HG02642 (cell line): Measurements from ENCODE around the gene MYLK2.

Experiments
- ATAC-seq: cut with Tn5 transposase; IDR thresholded peaks from one replicate; pipeline ENCODE4 v1.9.1; 2021; ENCODE audit warnings: mild to moderate bottlenecking; ENCODE audit not compliant: unreplicated experiment, poor library complexity

The MYLK2 gene

GRCh38 chr20:31833931-31834521 lies 14.9 kb downstream of the MYLK2 start:
- ATAC-seq, result no peak

DNA sequence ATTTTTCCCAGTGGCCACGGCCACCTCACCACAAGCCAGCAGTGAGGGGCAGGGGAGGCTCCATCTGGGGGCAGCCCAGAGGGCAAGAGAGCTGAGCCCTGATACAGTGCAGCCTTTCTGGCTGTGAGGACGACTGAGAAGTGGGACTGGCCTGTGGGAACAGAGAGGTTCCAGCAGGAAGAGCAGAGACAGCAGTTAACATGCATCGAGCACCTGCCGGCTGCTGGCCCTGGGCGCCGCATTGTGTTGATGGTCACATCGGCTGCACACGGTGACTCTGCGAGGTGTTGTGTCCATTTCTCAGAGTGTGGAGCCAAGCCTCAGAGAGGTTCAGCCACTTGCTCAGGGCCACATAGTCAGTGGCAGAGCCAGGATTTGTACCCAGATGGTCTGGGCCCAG lies 16.4 kb downstream of the MYLK2 start:
- no peak for ATAC-seq

DNA sequence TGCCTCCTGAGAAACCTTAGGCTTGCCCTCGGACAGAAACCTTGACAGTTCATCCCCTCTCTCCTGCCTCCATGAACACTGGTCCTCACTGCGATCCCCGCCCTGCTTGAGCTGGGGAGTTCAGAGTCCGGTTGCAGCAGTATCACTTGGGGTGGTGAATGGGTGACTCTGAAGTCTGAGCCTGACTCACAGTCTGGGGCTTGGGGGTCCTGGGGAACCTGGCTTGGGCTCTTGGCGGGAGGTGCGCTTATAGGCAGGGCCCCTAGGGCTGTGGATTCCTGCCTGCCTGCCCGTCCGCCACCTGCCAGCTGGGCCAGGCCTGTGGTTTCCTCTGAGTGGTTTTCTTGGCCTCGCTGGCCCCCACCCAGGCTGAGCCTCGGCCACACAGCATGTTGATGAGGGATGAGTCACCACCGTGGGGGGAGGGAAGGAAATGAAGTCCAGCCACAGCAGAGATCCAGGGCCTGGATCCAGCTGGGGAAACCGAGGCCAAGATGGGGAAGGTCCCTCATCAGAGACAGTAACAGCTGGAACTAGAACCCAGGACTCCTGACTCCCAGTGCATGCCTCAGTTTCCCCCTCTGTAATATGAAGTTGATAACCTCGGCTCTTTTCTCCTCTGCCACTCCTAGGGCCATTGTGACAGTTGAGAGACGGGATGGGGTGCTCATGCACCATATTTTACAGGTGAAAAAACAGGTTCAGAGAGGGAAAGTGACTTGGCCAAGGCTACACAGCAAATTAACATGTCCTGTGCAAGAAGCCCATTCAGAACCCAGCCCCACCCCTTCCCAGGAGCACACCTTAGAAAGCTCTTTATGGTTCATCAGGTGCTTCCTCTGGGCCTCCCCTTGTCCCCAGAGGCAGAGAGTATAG lies 17.1 kb downstream of the MYLK2 start:
- peak; percentile 72 for ATAC-seq

- no peak for ATAC-seq
These were observed 17.9 kb downstream of the MYLK2 start for GRCh38 chr20:31836853-31837608.

GRCh38 chr20:31837896-31838397 lies 18.8 kb downstream of the MYLK2 start:
- ATAC-seq, result no peak

DNA sequence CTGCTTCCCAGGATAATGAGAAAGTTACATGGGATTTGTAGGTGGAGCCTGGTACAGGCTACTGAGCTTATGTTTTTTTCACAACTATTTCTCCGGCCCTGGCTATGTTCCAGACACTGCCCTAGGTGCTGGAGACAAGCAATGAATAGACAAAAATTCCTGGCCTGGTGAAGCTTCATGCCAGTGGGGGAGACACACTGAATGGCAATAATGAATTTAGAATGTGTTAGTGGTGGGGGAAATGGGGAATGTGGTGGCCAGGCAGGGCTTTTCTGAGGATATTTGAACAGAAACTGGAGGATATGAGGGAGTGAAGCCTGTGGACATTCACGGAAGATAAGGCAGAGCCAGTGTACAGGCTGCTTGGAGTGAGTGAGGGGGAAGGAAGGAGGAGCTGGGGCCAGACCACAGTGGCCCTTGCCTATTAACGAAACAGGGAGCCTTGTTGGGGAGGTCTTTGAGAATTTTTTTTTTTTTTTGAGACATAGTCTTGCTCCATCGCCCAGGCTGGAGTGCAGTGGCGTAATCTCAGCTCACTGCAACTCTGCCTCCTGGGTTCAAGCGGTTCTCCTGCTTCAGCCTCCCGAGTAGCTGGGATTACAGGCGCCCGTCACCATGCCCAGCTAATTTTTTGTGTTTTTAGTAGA lies 19.6 kb downstream of the MYLK2 start:
- no peak for ATAC-seq

DNA sequence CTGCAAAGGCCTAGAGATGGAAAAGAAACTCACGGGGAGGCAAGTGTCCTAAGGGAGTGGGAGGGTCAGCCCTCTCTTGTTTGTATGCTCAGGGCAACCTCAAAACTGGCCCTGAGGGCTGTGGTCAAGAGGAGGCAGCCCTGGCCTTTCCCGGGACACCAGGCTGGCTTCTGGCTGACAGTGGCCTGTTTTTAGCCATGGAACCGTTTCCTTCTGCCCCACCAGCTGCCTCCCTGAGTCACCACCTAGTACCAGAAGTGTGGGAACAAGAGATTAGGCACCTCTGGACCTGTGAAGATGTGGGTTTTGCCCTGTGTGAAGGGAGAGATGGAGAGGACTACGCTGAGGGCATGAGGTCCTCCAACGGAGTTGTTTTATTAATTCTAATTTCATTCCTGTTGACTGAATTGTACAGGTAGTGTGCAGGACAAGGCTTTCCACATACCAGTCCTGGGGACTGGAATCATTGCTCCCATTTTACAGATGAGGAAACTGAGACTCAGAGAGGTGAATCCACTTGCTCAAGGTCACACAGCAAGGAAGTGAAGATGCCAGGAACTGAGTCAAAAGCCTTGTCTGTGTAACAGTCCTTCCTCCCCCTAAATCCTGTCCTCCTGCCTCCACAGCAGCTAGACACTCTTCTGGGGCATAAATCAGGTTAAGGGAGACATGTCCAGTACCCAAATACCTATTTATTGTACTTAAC lies 20.8 kb downstream of the MYLK2 start:
- no peak for ATAC-seq

GRCh38 chr20:31840906-31841816 lies 22.0 kb downstream of the MYLK2 start:
- no peak for ATAC-seq

- no peak for ATAC-seq
These were observed 22.8 kb downstream of the MYLK2 start for GRCh38 chr20:31841928-31842327.

- ATAC-seq, result no peak
These were observed 23.5 kb downstream of the MYLK2 start for GRCh38 chr20:31842471-31843157.

DNA sequence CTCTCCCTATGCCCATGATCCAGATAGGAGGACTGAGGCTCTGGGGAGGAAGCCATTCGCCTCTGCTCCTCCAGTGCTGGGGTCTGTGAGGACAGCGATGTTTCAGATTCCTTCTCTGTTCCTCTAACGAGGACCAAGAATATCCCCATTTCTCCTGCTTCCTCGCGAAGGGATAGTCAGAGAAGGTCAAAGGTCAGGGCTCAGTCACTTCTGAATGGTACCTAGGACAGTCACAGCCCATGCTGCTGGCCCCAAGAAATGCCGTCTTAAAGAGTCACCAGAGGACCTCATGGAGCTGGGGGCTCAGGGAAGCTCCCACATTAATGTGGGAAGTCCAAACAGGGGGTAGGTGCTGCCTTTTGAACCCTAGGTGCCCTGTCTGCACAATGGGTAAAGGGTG lies 24.1 kb downstream of the MYLK2 start:
- ATAC-seq, result no peak

- no peak for ATAC-seq
These were observed 24.7 kb downstream of the MYLK2 start for GRCh38 chr20:31843881-31844280.

DNA sequence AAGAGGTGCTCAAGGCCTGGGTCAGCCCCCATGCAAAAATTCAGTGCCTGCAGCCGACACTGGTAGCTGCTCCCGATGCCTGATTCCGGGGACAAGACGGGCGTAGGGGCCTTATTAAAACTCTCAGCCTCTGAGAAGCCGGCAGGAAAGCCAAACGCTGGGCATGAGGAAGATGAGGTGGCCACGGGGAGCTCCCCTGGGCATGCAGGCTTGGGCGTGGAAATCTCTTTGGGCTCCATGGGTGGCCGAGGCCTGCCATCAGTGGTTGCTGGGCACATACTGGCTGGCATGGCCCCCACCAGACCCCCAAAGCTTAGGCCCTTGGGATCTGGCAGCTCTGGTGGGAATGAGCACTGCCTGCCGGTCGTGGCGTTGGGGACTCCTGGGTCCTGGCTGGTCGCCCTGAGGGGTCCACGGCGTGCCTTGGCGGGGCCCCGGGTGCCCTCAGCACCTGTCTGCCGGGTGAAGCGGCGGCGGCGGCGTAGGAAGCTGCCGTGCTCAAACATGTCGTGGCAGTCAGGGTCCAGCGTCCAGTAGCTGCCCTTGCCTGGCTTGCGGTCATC lies 25.7 kb downstream of the MYLK2 start:
- ATAC-seq, result no peak

DNA sequence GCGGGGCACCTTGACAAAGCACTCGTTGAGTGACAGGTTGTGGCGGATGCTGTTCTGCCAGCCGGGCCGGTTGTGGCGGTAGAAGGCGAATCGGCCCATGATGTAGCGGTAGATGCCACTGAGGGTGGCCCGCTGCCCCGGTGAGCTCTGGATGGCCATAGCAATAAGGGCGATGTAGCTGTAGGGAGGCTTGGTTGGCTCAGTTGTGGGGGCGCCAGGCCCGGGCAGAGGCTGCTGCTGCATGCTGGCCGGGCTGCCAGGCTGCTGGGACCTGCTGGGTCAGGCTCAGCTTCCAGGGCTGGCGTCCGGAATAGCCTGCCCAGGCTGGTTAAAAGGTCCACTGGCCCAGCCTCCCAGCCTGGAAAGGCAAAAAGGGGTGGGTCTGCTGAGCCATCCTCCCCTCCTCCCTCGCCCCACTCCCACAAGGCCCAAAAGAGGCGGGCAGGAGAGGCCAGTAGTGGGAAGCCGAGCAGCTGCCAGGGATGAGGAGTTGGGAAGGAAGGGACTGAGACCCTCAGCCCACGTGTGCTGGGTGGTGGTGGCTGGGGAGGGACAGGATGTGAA lies 26.2 kb downstream of the MYLK2 start, which contains the start of gene FOXS1:
Gene FOXS1 (minus strand): TSS at position 305 of the 564 bp plus-strand sequence. CDS start 62 bp downstream, at position 243.
- no peak for ATAC-seq

DNA sequence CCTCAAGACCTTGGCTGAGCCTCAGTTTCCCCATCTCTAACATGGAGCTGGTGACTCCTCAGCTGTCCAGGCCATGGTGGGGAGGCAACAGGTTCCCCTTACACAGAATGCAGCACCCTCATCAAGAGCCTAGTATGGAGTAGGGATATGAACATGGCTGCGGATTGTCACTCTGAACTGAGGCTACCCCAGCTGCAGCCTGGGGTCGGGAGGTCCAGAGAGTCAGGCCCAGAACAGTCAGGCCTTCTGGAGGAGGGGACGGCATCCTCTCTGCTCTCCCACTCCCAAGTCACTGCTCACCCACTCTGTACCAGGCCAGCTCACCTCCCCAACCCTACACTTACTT lies 27.6 kb downstream of the MYLK2 start:
- no peak for ATAC-seq

DNA sequence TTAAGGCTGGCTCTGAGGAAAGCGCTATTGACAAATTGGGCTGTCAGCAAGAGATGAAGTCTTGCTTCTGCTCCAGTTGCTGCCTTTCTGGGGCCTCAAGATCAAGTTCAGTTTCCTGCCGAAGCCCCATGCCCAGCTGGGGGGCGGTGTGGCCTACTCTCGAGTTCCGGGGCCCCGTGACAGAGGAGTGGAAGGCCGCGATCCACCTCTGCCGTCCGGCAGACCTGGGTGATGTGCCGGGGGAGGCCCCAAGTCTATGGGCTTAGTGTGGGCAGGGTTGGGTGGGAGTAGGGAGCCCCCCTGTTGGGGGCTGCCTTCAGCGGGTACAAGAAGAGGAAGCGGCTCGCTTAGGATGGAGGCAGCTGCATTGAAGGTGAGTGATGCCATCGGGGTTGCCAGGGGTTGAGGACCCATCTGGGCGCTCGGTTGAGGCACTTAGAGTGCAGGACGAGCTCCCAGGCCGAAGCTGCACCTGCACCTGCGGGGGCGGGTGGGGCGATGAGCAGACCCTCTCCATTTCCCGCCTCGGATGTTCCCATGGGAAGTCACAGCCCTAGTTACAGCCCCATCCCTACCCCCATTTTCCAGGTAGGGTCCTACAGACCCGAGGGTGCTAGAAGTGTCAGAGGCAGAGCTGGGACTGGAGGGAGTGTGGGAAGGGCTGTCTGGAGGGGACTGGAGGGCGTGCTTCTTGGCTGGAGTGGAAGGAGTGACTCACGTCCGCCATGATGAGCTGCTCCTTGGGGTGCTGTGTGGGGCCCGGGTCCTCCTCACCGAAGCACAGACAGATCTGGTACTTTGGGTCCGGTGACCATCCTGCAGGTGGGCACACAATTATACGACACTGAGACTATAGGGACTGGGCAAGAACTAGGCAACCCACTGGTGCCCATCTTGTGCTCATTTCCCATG lies 29.2 kb downstream of the MYLK2 start:
- no peak for ATAC-seq
